Pancreas (tissue), 10 donors: Measurements from ENCODE around the gene NECTIN1. TPM values are rescaled to one million over a fixed set of nuclear protein-coding genes. Genes with fewer than 3 reads are reported as not detected.

ENCODE experiments used
- ATAC-seq, 4 donors: fragments of 200-7000 bp; cut with Tn5 transposase; one replicate each; pipeline versions ENCODE4 v1.8.0 to v1.9.1; 2020; ENCODE audit warnings: mild to moderate bottlenecking in 4 of 4, moderate library complexity in 4 of 4
- DNase-seq, 6 donors: peaks; one replicate each; pipeline ENCODE4 v3.0.0-alpha.2; 2020
- FAIRE-seq: peaks from 2 replicates; lab custom pipeline; 2012; peaks lifted over from hg19 to GRCh38; lab: Jason Lieb, UNC
- H3K27ac ChIP-seq, 4 donors: fragments of 200-600 bp; sonication (generic); 1 replicate in 3 of 4; 2 replicates in 1 of 4; pipeline versions ENCODE4 v1.5.0 to v1.8.0; 2020
- H3K27me3 ChIP-seq, 4 donors: fragments of 200-600 bp; one replicate each; pipeline ENCODE4 v1.8.0; 2021
- H3K36me3 ChIP-seq, 3 donors: fragments of 200-600 bp; sonication (generic) in 1 of 3; one replicate each; pipeline versions ENCODE4 v1.5.0 to v1.8.0; 2020 to 2021
- H3K4me1 ChIP-seq, 3 donors: fragments of 200-600 bp; one replicate each; pipeline ENCODE4 v1.8.0; 2021
- H3K4me3 ChIP-seq, 4 donors: fragments of 200-600 bp; sonication (generic) in 2 of 4; one replicate each; pipeline versions ENCODE4 v1.5.0 to v1.8.0; 2020 to 2021
- H3K9me3 ChIP-seq, 4 donors: fragments of 200-600 bp; one replicate each; pipeline ENCODE4 v1.8.0; 2021
- CTCF ChIP-seq, 4 donors: fragments of 200-600 bp; sonication (generic) in 3 of 4; IDR thresholded peaks; one replicate each; pipeline versions ENCODE4 v1.5.0 to v1.8.0; 2021; ENCODE audit warnings: antibody characterized with exemption in 4 of 4
- WGBS, 2 donors: extraction: QIAGEN DNeasy Blood & Tissue Kit; methylation state at CpG; one replicate each; pipeline ENCODE4 v1.1.7; 2013; 5-methylcytosine and 5-hydroxymethylcytosine counted together
- intact Hi-C, 3 donors: fragments of 100-400 bp; cut with DNase I; formaldehyde crosslinking; loops; one replicate each; pipeline versions ENCODE4 v1.11.1 to v1.14.2; 2022
- polyA plus RNA-seq, 2 donors: library from polyadenylated mRNA; stranded (reverse); fragments of 200-250 nt; gene quantifications; one replicate each; pipeline ENCODE4 v1.2.3, GENCODE V29; 2013
- total RNA-seq, 6 donors: library from RNA; stranded (reverse); fragmentation: NEBNext Ultra II Directional in 4 of 6; extraction: Animal tissue kit (Norgen Biotek cat#: 25700) in 4 of 6; gene quantifications; one replicate each; pipeline versions ENCODE4 v1.2.1 to v1.2.4, GENCODE V29; 2021 to 2023
- donor health status: healthy with polysubstance abuse.
- donor health status: DM: no; HTN: no; CAD: no; lungs with moderate emphysema.
- donor health status: DM: no; HTN: no; CAD: no.
- donor health status: control.
- donor health status: control.
- donor health status: Bipolar disorder and iron deficiency.
- donor health status: DM: yes; HTN: yes; CAD: no.
- donor health status: DM: no; HTN: no; CAD: no.
- donor health status: DM: no; HTN: no; CAD: no.
- donor health status: DM: yes; HTN: yes; CAD: no.

The NECTIN1 gene
- total and polyA plus RNA-seq, 8 donors = 7.9 to 24.7 (median 19.0) TPM

GRCh38 chr11:119759747-119760412 lies 30.9 kb upstream of the NECTIN1 start:
- WGBS, 2 donors = 89 to 94% methylated on average over 5 of the region's 5 CpGs
- intact Hi-C loops = no loop called here
- H3K4me3 ChIP-seq = no peak overlapping the region
- H3K9me3 ChIP-seq = no peaks in the 10 kb centered on the region
- H3K4me1 ChIP-seq = peaks cover 0 to 5% (median 4%) of the 10 kb centered on the region in 3 donors
- ATAC-seq (no peak), DNase-seq (no peak), FAIRE-seq (no peak)
- no peaks in the 10 kb centered on the region for H3K27me3 ChIP-seq
- H3K36me3 ChIP-seq = no peaks in the 10 kb centered on the region
- no peak overlapping the region for H3K27ac ChIP-seq
- no peak for TF ChIP-seq CTCF (IDR thresholded peaks at IDR 0.05)

- ATAC-seq = peak in 2 of 4 donors; percentile 22 to 39
- DNase-seq = no peak
Observed at GRCh38 chr11:119759324-119759723, 30.3 kb upstream of the NECTIN1 start.

GRCh38 chr11:119758291-119758690 lies 29.3 kb upstream of the NECTIN1 start:
- FAIRE-seq (no peak), DNase-seq (no peak), ATAC-seq (no peak)
- Histone ChIP-seq H3K4me1 (peaks cover 0 to 7% (median 3%) of the 10 kb centered on the region in 3 donors), H3K36me3 (no peaks in the 10 kb centered on the region), H3K27ac (no peak overlapping the region), H3K27me3 (no peaks in the 10 kb centered on the region), H3K9me3 (no peaks in the 10 kb centered on the region), H3K4me3 (no peak overlapping the region)
- WGBS, 2 donors = 32 to 43% methylated on average over 2 of the region's 2 CpGs
- intact Hi-C loops = no loop called here
- TF ChIP-seq CTCF (IDR thresholded peaks at IDR 0.05) = no peak

More at GRCh38 chr11:119759324-119759723, 30.3 kb upstream of the NECTIN1 start:
- H3K27ac ChIP-seq = no peak overlapping the region
- TF ChIP-seq CTCF (IDR thresholded peaks at IDR 0.05) = no peak
- no peak for FAIRE-seq
- intact Hi-C loops = no loop called here
- 74 to 76% methylated on average over 8 of the region's 8 CpGs for WGBS, 2 donors
- H3K36me3 ChIP-seq = no peaks in the 10 kb centered on the region
- H3K4me1 ChIP-seq = peaks cover 0 to 4% (median 4%) of the 10 kb centered on the region in 3 donors
- no peaks in the 10 kb centered on the region for H3K9me3 ChIP-seq
- no peak overlapping the region for H3K4me3 ChIP-seq
- no peaks in the 10 kb centered on the region for H3K27me3 ChIP-seq

- ATAC-seq = no peak
- Histone ChIP-seq H3K9me3 (no peaks in the 10 kb centered on the region), H3K27me3 (no peaks in the 10 kb centered on the region), H3K4me3 (no peak overlapping the region), H3K36me3 (no peaks in the 10 kb centered on the region), H3K4me1 (peaks cover 0 to 7% (median 3%) of the 10 kb centered on the region in 3 donors), H3K27ac (no peak overlapping the region)
- FAIRE-seq = no peak
- DNase-seq = no peak
- intact Hi-C loops = no loop called here
- 78 to 86% methylated on average over 5 of the region's 5 CpGs for WGBS, 2 donors
- no peak for TF ChIP-seq CTCF (IDR thresholded peaks at IDR 0.05)
Observed at GRCh38 chr11:119757378-119757777, 28.4 kb upstream of the NECTIN1 start.

- intact Hi-C loops = no loop called here
- Histone ChIP-seq H3K27ac (no peak overlapping the region), H3K4me3 (no peak overlapping the region), H3K4me1 (peaks cover 0 to 7% (median 6%) of the 10 kb centered on the region in 3 donors), H3K36me3 (no peaks in the 10 kb centered on the region), H3K9me3 (no peaks in the 10 kb centered on the region), H3K27me3 (no peaks in the 10 kb centered on the region)
- no peak for TF ChIP-seq CTCF (IDR thresholded peaks at IDR 0.05)
- ATAC-seq (no peak), DNase-seq (no peak), FAIRE-seq (no peak)
- WGBS, 2 donors = 86 to 91% methylated on average over 5 of the region's 5 CpGs
Observed at GRCh38 chr11:119756169-119756865, 27.3 kb upstream of the NECTIN1 start.
